GM23338 (cell line): ENCODE measurements around the gene CDH4. TPM values are rescaled to one million over a fixed set of nuclear protein-coding genes. Genes with fewer than 3 reads are reported as not detected.

Experiments used
- ATAC-seq: fragments of 200-7000 bp; cut with Tn5 transposase; 3 replicates; pipeline ENCODE4 v1.9.1; 2020
- DNase-seq: peaks from one replicate; pipeline ENCODE4 v3.0.0-alpha.2; 2015; ENCODE audit warnings: low spot score
- H2AFZ ChIP-seq: fragments of 200-600 bp; sonication (generic); 2 replicates; pipeline ENCODE4 v1.8.0; 2016; ENCODE audit warnings: antibody characterized with exemption, mild to moderate bottlenecking, moderate library complexity
- H3F3A ChIP-seq: fragments of 200-600 bp; sonication (generic); replicated peaks from 2 replicates; pipeline ENCODE4 v1.8.0; 2017; ENCODE audit warnings: antibody characterized with exemption, mixed run types, low read depth
- H3K27ac ChIP-seq: fragments of 200-600 bp; sonication (generic); 2 replicates; pipeline ENCODE4 v1.6.1; 2016; ENCODE audit warnings: low read depth
- H3K27me3 ChIP-seq: fragments of 200-600 bp; sonication (generic); 2 replicates; pipeline ENCODE4 v1.8.0; 2016; ENCODE audit warnings: mild to moderate bottlenecking, mixed run types, moderate library complexity; ENCODE audit not compliant: insufficient read depth
- H3K36me3 ChIP-seq: fragments of 200-600 bp; sonication (generic); 2 replicates; pipeline ENCODE4 v1.8.0; 2016; ENCODE audit warnings: mild to moderate bottlenecking; ENCODE audit not compliant: insufficient read depth
- H3K4me1 ChIP-seq: fragments of 200-600 bp; sonication (generic); 2 replicates; pipeline ENCODE4 v1.8.0; 2016; ENCODE audit warnings: mild to moderate bottlenecking, moderate library complexity; ENCODE audit not compliant: insufficient read depth
- H3K4me2 ChIP-seq: fragments of 200-600 bp; sonication (generic); 2 replicates; pipeline ENCODE4 v1.7.1; 2017; ENCODE audit warnings: mixed run types
- H3K4me3 ChIP-seq: fragments of 200-600 bp; sonication (generic); 2 replicates; pipeline ENCODE4 v1.6.1; 2016; ENCODE audit warnings: mixed run types
- H3K79me2 ChIP-seq: fragments of 200-600 bp; sonication (generic); replicated peaks from 2 replicates; pipeline ENCODE4 v1.8.0; 2017; ENCODE audit warnings: mild to moderate bottlenecking; ENCODE audit not compliant: insufficient read depth
- H3K9me2 ChIP-seq: fragments of 200-600 bp; sonication (generic); 2 replicates; pipeline ENCODE4 v1.8.0; 2017; ENCODE audit not compliant: insufficient read depth
- H4K20me1 ChIP-seq: fragments of 200-600 bp; sonication (generic); replicated peaks from 2 replicates; pipeline ENCODE4 v1.8.0; 2017; ENCODE audit warnings: mild to moderate bottlenecking; ENCODE audit not compliant: insufficient read depth
- H3K27ac Mint-ChIP-seq: 2 replicates; pipeline ENCODE4 v1.8.0; 2020; ENCODE audit warnings: inconsistent platforms, mild to moderate bottlenecking, moderate library complexity, mixed read lengths
- H3K27me3 Mint-ChIP-seq: 3 replicates; pipeline ENCODE4 v1.8.0; 2022; ENCODE audit warnings: low read depth, mild to moderate bottlenecking, moderate library complexity, mixed read lengths, inconsistent platforms; ENCODE audit not compliant: insufficient read depth, poor library complexity
- H3K36me3 Mint-ChIP-seq: 3 replicates; pipeline ENCODE4 v1.8.0; 2021; ENCODE audit warnings: low read depth, mild to moderate bottlenecking, inconsistent platforms, moderate library complexity, mixed read lengths
- H3K4me1 Mint-ChIP-seq: 3 replicates; pipeline ENCODE4 v1.8.0; 2020; ENCODE audit warnings: mild to moderate bottlenecking, inconsistent platforms, mixed read lengths
- H3K4me3 Mint-ChIP-seq: 3 replicates; pipeline ENCODE4 v1.8.0; 2021; ENCODE audit warnings: moderate library complexity, mild to moderate bottlenecking, inconsistent platforms, mixed read lengths
- H3K9me3 Mint-ChIP-seq: 3 replicates; pipeline ENCODE4 v1.8.0; 2020; ENCODE audit warnings: moderate library complexity, mild to moderate bottlenecking, inconsistent platforms, mixed read lengths
- CREB1 ChIP-seq: fragments of 250-450 bp; sonication (Bioruptor Pico); IDR thresholded peaks from 2 replicates; pipeline ENCODE4 v1.5.0; 2020; ENCODE audit warnings: low read depth, mild to moderate bottlenecking, moderate library complexity
- CTCF ChIP-seq, 2 experiments: fragments of 200-600 bp in 1 of 2; sonication (generic) in 1 of 2; conservative IDR thresholded peaks; 2 replicates each; pipeline versions ENCODE4 v1.5.1 to v1.6.1; 2016 to 2017; ENCODE audit warnings: antibody characterized with exemption in 2 of 2, low read depth in 2 of 2, mild to moderate bottlenecking in 2 of 2, moderate library complexity in 1 of 2
- ETS1 ChIP-seq: IDR thresholded peaks from 2 replicates; pipeline ENCODE4 v1.6.1; 2016; ENCODE audit warnings: antibody characterized with exemption
- EZH2 ChIP-seq: fragments of 200-600 bp; sonication (generic); IDR thresholded peaks from one replicate; pipeline ENCODE4 v1.8.0; 2017; ENCODE audit warnings: antibody characterized with exemption, mild to moderate bottlenecking, low read depth; ENCODE audit not compliant: unreplicated experiment
- EZH2phosphoT487 ChIP-seq: fragments of 200-600 bp; sonication (generic); IDR thresholded peaks from one replicate; pipeline ENCODE4 v1.8.1; 2018; ENCODE audit warnings: antibody characterized with exemption; ENCODE audit not compliant: unreplicated experiment
- JUNB ChIP-seq: IDR thresholded peaks from one replicate; pipeline ENCODE4 v1.6.1; 2016; ENCODE audit warnings: antibody characterized with exemption; ENCODE audit not compliant: unreplicated experiment
- NANOG ChIP-seq: IDR thresholded peaks from 2 replicates; pipeline ENCODE4 v1.6.1; 2016; ENCODE audit warnings: antibody characterized with exemption, borderline replicate concordance
- POLR2AphosphoS5 ChIP-seq: IDR thresholded peaks from 2 replicates; pipeline ENCODE4 v1.6.1; 2016; ENCODE audit warnings: antibody characterized with exemption, low read depth
- REST ChIP-seq: IDR thresholded peaks from one replicate; pipeline ENCODE4 v1.6.1; 2018; ENCODE audit warnings: antibody characterized with exemption; ENCODE audit not compliant: unreplicated experiment
- polyA plus RNA-seq: library from polyadenylated mRNA; unstranded; fragments of >200 nt; fragmentation: Nextera tagmentation; extraction: Ambion mirVana; gene quantifications from 2 replicates; pipeline ENCODE4 v1.2.1, GENCODE V29; 2016
- total RNA-seq: library from RNA; depleted of rRNA; stranded (reverse); fragments of >200 nt; shearing (Covaris generic); gene quantifications from 2 replicates; pipeline ENCODE4 v1.2.3, GENCODE V29; 2014

CDH4 gene
- total and polyA plus RNA-seq, 2 experiments from 2014 or later, result 1.2 to 4.2 TPM

DNA sequence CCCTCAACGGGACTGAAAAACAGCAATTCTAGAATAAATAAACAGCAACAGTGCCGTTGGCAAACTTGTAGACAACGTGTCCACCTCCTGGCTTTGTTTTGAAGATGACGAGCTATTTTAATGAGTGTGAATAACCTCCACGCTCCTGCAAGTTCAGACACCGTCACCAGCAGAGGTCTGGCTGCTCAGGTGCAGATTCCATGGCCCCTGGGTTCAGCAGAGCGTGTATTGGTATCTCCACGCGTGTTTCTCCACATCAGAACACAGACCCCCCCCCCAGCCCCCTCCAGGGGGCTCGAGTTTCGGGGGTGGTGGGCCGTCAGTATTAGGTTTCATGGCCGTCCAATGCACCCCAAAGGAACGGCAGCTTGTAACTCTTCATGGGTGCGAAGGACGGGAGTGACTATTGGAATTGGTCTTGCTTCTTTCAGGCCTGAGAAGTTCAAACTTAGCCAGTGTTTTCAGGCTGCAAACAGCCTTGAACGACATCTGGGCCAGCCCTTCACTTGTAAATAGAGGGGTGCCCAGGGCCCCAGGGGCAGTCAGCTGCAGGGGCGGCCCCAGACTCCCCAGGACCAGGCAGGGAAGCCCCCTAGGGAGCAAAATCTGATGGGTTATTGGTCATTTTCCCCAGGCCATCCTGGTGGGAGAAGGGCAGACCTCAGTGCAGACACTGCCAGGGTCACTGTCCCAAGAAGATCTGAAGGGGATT is 505.1 kb downstream of the CDH4 start:
- H2AFZ ChIP-seq, result no peak overlapping the region
- TF ChIP-seq CREB1 (CRISPR knock-in tag) (no peak), EZH2 (no peak), NANOG (no peak), JUNB (no peak), CTCF (conservative IDR thresholded peaks at IDR 0.05; ENCODE audit: low read depth in 2 of 2) (no peak), EZH2phosphoT487 (no peak), POLR2AphosphoS5 (no peak), ETS1 (no peak)
- no peaks in the 10 kb centered on the region for H3K9me2 ChIP-seq
- H3K36me3 Mint-ChIP-seq, result no peaks in the 10 kb centered on the region
- H3F3A ChIP-seq, result no peaks in the 10 kb centered on the region
- H3K4me1 Mint-ChIP-seq, result peaks cover 22% of the 10 kb centered on the region
- no peak overlapping the region for H3K27ac Mint-ChIP-seq
- H3K4me1 ChIP-seq, result peaks cover 3% of the 10 kb centered on the region; the same call in 1 of the 2 replicates
- H3K4me2 ChIP-seq, result no peak overlapping the region
- H3K27me3 Mint-ChIP-seq, result peaks cover 9% of the 10 kb centered on the region
- no peaks in the 10 kb centered on the region for H3K27me3 ChIP-seq
- DNase-seq, result no peak
- no peak overlapping the region for H3K4me3 Mint-ChIP-seq
- no peaks in the 10 kb centered on the region for H3K9me3 Mint-ChIP-seq
- no peak for ATAC-seq
- H3K79me2 ChIP-seq, result no peaks in the 10 kb centered on the region
- H4K20me1 ChIP-seq, result no peaks in the 10 kb centered on the region
- no peak overlapping the region for H3K4me3 ChIP-seq
- H3K36me3 ChIP-seq, result no peaks in the 10 kb centered on the region
- no peak overlapping the region for H3K27ac ChIP-seq

DNA sequence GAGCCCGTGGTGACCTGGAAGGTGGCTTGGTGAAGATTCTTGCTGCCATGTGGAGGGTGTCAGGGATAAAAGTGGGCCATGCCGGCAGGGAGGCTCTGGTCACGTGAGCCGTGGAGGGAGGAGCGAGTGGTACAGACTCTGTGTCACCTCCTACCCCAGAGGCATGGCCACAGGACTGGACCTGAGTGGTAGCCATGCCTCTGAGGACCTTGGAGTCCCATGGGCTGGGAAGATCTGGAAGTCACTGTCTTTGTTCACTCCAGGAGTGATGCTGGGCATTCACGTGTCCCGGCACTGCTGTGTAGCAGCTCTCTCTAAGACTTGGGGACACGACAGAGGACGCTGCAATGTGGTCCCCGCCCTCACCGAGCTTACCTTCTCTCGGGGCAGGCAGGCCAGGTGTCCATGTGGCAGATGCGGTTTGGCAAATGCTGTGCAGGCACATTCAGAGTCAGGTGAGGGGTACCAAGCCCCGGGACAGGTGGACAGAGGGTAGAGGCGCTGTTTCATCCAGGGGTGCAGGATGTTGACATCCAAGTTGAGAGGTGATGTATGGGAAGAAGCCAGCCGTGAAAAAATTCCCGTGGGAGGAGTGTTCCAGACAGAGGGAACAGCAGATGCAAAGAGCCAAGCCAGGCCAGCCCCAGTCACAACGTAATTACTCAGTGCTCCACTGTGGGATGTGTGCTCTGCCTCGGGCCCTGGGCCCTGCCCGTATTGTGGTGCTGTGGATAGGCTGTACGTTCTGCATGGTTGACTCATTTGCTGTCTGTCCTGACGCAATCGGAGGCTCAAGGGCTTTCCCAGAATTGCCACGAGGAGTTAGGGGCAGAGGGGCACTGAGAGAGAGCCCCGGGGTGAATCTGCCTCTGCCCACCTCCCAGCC is 505.9 kb downstream of the CDH4 start:
- DNase-seq (no peak), ATAC-seq (no peak)
- TF ChIP-seq REST, result no peak
- Histone ChIP-seq H3K9me2 (no peaks in the 10 kb centered on the region), H3K27me3 (no peaks in the 10 kb centered on the region), H3F3A (no peaks in the 10 kb centered on the region), H3K36me3 (no peaks in the 10 kb centered on the region), H3K4me1 (peaks cover 3% of the 10 kb centered on the region; the same call in 1 of the 2 replicates), H4K20me1 (no peaks in the 10 kb centered on the region), H3K4me3 (no peak overlapping the region), H3K79me2 (no peaks in the 10 kb centered on the region), H3K27ac (no peak overlapping the region), H3K4me2 (no peak overlapping the region), H2AFZ (no peak overlapping the region)
- peaks cover 9% of the 10 kb centered on the region for H3K27me3 Mint-ChIP-seq
- no peaks in the 10 kb centered on the region for H3K9me3 Mint-ChIP-seq
- no peaks in the 10 kb centered on the region for H3K36me3 Mint-ChIP-seq
- H3K4me1 Mint-ChIP-seq, result peaks cover 18% of the 10 kb centered on the region
- H3K27ac Mint-ChIP-seq, result no peak overlapping the region
- H3K4me3 Mint-ChIP-seq, result no peak overlapping the region
